HG03439 (cell line): ENCODE results near the gene PHKG1.
"Not testable (repeated sequence)": the region's sequence is repeated elsewhere in the genome, so short reads cannot be mapped to it uniquely, and the experiment has no call there.

Experiments used
- ATAC-seq: cut with Tn5 transposase; IDR thresholded peaks from one replicate; pipeline ENCODE4 v1.9.1; 2021; ENCODE audit warnings: mild to moderate bottlenecking, moderate library complexity; ENCODE audit not compliant: unreplicated experiment

PHKG1 gene

DNA sequence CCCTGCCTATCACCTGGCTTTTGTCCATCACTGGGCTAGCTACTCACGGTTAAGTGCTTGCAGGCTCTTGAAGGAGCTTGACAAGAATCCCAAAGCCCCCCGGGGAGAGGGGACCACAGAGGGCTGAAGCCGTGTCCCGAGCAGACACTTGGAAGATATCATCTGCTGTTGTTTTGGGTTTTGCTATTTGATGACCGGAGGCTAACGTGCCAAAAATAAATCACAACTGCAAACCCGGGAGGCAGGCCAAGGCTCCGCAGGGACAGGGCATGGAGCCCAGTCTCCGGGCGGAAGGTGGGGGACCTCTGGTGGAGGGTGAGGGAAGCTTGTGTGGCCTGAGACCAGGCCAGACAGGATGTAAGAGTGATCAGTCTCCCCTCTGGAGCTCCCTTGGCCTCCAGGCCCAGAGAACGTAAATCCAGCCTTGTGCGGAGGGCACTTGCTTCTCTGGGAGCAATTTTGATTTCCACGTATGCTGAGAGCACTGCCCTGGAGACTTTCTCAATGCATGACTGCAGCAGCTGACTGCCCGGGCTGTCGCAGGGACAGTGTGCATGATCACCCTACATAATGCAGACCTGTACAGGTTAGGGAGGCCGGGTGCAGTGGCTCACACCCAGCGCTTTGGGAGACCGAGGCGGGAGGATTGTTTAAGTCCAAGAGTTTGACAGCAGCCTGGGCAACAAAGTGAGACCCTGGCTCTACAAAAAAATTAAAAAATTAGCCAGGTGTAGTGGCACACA lies at the start of gene PHKG1:
TSS of gene PHKG1 (minus strand) at position 164 of the 743 bp plus-strand sequence. CDS start 4,011 bp downstream, outside the sequence.
- ATAC-seq, result no peak

DNA sequence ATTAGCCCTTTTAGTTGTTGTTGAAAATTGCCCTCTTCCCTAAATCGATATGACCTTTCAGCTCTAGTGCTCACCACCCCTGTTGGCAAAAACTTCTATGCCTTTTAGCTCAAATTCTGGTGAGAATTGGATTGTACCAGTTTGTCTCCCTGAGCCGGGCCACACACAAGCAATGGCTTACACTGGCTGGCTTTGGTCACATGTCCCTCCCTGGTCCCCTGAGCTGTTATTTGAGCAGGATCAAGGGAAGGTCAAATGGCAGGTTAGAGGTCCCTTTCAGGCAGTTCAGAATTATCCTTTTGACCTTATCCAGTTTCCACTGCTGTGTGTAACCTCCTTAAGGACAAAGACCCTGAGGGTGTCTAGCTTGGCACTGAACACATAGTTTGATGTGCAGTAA lies 38.3 kb upstream of the PHKG1 start:
- not testable (repeated sequence) for ATAC-seq

DNA sequence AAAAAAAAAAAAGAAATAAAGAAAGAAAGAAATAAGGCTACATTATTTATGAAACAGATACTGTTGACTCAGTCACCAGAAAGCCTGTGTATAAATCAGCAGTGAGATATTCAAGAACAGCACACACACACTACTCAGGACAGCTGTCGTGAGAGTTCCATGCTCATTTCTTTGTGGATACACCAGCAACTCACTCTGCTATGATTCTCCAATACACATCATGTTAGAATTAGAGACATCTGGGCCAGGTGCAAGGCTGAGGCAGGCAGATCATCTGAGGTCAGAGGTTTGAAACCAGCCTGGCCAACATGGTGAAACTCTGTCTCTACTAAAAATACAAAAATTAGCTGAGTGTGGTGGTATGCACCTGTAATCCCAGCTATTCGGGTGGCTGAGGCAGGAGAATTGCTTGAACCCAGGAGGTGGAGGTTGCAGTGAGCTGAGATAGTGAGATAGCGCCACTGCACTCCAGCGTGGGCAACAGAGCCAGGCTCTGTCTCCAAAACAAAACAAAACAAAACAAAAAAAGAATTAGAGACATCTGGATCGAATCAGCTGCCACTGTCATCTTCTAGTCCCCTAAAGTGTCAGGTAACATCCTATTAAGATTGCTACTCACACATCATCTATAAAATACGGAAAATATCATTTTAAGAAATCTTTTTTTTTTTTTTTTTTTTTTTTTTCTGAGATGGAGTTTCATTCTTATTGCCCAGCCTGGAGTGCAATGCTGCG lies 34.7 kb upstream of the PHKG1 start:
- no peak for ATAC-seq

DNA sequence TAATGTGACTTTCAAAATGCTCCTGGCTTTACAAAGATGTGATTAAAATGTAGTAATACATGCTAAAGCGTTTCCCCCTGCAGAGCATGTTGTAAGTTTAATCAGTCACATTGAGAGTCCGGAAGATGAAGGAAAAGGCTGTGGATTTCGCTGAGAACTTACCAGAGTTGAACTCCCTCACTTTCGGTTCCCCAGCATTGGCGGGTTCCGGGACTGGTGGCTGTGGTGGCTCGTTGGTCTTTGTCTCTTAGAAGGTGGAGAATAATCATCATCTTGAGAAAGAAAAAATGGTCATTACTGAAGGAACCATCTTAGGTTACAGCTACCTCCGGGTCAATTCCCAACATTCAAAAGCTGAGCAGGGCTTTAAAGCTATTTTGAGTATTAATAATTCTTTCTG lies 33.1 kb upstream of the PHKG1 start:
- ATAC-seq, result no peak

DNA sequence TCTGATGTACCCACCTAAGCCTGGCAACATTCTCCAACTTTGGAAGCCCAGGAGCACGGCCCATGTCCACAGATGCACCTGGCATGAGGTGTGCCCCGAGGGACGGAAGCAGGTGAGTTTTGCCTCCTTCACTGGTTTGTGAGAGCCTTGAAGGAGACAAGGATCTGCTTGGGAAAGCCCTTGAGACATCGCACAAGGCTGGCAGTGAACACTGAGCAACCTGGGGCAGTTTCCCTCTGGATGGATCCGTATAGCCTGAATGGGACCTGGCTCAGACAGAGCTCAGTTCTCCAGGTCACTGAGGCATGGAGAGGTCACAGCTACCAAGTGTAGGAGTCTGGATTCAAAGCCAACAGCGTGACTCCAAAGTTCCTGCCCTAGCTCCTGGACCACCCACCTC lies 32.2 kb upstream of the PHKG1 start:
- no peak for ATAC-seq

DNA sequence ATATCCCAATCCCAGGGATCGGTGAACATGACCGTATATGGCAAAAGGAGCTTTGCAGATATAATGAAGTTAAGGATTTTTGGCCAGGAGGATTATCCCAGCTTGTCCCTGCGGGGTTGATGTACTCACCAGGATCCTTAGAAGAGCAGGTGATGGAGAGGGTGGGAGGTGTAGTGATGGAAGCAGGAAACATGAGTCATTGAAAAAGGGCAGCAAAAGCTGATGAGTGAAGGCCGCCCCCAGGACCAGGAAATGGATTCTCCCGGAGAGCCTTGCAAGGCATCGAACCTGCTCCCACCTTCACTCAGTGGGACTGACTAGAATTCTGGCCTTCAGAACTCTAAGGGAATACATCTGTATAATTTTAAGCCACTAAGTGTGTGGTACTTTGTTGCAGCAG lies 28.7 kb upstream of the PHKG1 start:
- ATAC-seq, result no peak

DNA sequence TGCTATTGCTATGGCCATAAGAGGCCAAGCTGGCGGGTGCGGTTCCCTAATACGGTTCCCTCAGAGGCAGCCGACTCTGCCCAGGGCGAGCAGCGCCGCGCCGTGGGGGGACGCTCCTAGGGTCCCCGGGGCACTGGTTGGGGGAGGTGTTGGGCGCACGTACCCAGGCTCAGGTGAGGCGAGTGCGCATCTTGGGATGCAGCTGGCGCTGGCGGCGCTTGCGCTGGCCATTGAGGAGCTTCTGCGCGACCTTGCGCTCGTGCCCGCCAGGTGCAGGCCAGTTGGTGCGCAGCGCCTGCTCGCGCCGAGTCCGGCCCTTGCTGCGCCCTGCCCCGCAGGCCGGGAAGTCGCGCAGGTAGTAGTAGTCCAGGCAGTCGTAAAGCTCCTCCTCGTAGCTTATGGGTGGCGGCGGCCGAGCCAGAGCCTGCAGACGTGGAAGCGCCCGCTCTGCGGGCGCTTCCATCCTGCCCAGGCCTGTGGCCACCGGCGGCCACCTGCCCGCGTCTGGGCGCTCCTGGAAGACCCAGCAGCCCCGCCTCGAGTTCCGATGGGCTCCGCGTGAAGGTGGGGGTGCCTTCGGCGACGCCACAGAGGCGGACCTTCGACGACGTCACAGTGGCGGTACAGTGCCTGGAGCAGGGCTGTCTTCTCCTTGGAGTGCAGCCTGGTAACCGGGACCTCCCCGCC lies 23.2 kb upstream of the PHKG1 start, which contains the start of gene NUPR2:
TSS of gene NUPR2 (minus strand) at position 566 of the 687 bp plus-strand sequence. CDS start at position 463, 103 bp downstream.
- no peak for ATAC-seq

DNA sequence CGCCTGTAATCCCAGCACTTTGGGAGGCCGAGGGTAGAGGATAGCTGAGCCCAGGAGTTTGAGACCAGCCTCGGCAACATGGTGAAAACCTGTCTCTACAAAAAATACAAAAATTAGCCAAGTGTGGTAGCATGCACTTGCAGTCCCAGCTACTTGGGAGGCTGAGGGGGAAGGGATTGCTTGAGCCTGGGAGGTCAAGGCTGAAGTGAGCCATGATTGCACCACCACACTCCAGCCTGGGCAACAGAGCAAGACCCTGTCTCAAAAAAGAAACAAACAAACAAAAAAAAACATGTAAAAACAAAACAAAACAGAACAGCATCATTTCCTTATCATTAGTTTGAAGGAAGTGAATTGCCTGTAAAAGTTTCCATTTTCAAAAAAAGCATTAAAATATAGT lies 19.5 kb upstream of the PHKG1 start:
- not testable (repeated sequence) for ATAC-seq

DNA sequence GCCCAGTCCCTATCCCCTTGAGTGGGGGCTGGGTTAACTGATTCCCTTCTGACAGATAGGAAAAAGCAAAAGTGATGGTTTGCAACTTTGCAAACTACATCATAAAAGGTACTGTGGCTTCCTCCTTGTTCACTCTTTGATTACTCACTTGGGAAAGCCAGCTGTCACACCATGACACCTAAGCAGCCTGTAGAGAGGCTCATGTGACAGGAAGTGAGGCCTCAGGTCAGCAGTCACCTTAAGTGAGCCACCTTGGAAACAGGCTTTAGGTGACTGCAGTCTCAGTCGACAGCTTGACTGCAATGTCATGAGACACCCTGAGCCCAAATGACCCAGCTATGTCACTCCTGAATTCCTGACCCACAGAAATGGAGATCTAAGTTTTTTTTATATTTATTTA lies 17.9 kb upstream of the PHKG1 start:
- ATAC-seq, result no peak

DNA sequence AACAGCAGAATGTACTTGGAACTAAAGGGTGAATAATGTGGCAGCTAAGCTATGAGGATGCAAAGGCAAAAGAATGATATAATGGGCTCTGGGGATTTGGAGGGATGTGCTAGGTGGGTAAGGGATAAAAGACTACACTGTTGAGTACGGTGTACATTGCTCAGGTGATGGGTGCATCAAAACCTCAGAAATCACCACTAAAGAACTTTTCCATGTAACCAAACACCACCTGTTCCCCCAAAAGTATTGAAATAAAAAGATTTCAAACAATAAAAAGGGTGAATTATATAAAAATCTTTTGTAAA lies 15.2 kb upstream of the PHKG1 start:
- ATAC-seq, result no peak

DNA sequence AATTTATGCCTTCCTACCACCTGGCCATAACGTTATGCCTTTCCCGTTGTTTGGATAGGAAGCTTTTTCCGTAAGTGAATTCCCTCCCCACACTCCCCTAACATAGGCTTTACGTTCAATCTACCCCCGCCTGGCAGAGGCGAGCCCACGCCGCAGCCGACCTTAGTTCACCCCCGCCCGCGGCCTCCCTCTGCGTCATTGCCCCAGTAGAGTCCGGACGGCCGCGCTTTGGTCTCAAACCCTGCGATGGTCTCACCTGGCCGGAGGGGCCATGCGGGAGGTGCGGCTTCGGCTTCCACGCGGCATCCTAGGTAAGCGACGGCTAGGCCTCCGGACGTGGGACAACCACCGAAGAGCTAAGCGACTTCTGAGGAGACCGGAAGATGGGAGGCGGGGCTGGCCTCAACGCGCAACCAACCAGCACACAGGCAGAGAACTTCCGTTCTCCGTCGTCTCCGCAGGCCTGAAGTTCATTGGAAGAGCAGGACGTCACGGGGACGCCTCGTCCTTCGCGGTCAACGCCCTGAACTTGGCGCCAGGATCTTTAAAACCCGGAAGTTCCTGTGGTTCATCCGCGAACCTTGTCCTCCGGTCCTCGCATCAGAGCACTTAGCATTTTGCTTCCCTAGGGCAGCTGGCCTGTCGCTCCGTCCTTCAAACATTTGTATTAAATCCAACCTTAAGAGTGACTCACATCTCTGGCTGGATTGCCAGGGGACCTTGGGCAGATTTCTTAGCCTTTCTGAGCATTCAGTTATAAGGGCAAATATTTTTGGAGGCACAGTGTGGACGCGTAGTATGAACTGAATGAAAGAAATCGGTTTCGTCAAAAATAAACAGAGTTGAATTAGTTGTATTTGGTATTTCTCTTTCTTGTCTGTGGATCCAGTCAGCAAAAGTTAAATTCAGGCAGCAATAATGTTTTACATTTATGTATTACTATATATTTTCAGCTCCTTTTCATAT lies 13.6 kb upstream of the PHKG1 start, which contains the start of gene CHCHD2:
TSS of gene CHCHD2 (minus strand) at position 369 of the 966 bp plus-strand sequence. CDS start at position 306, 63 bp downstream.
- ATAC-seq, result peak; percentile 100

DNA sequence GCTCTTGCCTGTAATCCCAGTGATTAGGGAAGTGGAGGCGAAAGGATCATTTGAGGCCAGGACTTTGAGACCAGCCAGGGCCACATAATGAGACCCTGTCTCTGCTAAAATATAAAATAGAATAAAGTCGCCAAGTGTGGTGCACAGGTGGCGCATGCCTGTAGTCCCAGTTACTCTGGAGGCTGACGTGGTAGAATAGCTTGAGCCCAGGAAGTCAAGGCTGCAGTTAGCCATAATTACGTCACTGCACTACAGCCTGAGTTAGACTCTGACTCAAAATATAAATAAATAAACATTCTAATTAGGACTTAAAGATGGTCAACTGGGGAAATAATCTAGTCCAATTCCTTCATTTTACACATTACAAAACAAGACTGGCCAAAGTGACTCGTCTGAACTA lies 12.8 kb upstream of the PHKG1 start:
- no peak for ATAC-seq

DNA sequence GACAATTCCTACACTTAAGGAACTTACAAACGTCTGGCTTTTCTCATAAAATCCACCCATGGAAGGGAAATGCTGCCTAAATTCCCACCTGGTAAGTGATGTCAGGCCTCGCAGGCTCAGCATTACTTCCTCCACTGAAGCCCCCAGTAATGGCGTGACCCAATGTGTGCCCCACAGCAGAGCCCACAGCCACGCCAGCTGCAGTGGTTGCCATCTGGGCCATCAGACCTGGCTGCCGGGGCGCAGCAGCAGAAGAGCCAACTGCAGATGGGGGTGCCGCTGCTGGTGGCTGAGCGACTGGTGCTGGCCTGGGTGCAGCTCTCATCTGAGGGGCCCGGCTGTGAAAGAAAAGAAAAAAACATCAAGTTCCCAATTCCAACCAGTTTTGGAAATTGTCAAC lies 11.4 kb upstream of the PHKG1 start:
- ATAC-seq, result not testable (repeated sequence)

DNA sequence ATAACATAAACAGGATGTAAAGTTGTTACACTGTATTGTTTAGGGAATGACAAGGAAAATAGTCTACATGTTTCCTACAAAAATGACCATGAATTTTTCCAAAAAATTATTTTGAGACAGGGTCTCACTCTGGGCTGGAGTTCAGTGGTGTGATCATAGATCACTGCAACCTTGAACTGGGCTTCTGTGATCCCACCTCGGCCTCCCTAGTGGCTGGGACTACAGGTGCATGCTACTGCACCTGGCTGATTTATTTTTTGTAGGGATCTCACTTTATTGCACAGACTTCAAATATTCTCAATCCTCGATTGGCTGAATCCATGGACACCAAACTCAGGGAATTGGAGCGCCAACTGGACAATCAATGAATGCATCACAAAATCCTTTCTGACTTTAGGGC lies 6.9 kb upstream of the PHKG1 start:
- ATAC-seq, result no peak

DNA sequence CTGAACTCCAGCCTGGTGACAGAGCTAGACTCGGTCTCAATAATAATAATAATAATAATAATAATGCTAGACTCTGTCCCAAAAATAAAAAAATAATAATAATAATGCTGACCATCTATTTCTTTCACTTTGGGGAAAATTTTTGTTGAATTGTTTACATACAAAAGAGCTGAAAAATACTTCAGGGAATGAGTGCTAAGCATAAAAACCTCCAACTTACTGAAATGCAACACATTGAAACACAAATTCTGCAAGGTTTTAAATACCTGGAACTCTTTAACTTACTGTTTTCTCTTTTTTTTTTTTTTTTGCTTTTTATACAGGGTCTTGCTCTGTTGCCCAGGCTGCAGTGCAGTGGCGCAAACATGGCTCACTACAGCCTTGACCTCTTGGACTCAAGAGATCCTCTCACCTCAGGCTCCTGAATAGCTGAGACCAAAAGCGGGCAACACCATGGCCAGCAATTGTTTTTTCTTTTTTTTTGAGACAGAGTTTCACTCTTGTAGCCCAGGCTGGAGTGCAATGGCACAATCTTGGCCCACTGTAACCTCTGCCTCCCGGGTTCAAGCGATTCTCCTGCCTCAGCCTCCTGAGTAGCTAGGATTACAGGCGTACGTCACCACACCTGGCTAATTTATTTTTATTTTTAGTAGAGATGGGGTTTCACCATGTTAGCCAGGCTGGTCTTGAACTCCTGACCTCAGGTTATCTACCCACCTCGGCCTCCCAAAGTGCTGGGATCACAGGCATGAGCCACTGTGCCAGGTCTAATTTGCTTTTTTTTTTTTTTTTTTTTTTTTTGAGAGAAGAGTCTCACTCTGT lies 5.6 kb upstream of the PHKG1 start:
- not testable (repeated sequence) for ATAC-seq

DNA sequence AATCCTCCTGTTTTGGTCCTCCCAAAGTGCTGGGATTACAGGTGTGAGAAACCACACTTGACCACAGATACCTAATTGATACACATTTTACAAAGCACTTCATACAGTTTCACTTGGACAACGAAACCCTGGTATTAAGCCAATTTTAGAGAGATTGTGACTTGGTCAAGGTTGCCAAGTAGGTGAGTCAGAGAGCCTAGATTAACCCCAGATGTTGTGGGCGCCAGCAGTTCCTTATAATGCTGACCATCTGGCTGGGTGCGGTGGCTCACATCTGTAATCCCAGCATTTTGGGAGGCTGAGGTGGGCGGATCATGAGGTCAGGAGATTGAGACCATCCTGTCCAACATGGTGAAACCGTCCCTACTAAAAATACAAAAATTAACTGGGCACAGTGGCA lies 4.9 kb upstream of the PHKG1 start:
- no peak for ATAC-seq

DNA sequence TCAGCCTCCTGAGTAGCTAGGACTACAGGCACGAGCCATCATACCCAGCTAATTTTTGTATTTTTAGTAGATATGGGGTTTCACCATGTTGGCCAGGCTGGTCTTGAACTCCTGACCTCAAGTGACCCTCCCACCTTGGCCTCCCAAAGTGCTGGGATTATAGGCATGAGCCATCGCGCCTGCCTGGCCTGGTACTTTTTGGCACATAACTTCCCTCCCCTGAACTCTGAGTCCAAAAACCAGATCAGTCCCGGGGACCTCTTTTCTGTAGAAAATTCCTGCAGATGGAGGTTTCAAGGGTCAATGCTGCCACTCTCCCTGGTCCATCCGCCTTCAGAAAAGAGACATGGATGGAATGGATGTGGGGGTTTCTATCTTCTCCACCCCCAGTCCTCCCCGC lies 364 bp downstream of the PHKG1 start:
- not testable (repeated sequence) for ATAC-seq

DNA sequence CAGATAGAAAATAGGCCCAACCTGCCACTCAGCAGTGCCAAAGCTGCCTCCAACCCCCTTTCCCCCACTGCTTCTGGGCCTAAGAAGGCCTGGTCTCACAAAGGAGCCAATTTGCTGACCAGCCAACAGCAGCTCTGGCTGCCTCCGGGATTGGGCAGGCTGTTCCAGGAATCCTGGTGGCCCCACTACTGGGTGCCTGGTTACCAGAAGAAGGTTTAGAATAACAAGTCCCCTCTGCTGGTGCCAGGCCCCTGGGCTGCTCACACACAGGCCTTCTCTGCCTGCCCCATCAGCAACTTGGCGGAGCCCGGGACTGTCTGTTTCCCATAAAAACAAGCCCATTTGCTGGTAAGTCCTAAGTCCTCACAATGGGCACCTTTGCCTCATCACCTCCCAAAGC lies 1.2 kb downstream of the PHKG1 start:
- ATAC-seq, result no peak

DNA sequence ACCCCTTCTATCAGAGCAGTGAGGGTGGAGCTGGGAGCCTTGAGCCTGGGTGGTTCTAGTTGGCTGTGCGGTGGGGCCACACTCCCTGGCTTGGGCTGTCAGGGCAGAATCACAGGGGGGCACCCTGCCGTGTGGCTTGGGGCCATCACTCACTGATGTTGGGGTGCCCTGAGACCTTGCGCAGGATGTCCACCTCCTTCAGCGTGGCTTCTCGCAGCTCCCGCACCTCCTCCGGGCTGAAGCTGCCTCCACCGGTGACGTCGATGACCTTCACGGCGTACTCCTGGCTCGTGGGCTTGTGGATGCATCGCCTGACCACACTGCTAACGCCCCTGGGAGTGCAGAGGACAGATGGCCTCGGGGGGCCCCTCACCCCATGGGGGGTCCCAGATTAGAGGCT lies 5.3 kb downstream of the PHKG1 start:
- ATAC-seq, result no peak

DNA sequence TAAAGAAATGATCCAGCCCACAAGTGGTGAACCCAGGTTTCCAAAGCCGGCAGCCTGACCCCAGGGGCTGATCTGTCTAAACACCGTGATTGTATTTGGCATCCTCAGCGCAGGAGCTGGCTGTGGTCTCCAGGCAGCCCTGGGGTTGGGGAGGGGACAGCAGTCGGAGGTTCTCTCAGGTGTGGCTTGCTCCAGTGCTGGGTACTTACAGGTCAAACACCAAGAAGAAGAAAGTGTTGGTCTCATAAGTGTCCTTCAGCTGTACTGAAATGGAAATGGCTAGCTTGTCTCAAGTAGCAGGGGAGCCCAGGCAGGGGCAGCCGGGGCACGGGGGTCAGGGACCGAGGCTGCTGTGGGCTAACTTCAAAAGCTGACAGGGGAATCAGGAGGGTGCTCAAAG lies 6.0 kb downstream of the PHKG1 start:
- ATAC-seq, result no peak
